Vagina (tissue), 2 donors: ENCODE results near the gene CMTM4. TPM values are rescaled to one million over a fixed set of nuclear protein-coding genes. Genes with fewer than 3 reads are reported as not detected.

ENCODE experiments used
- DNase-seq, 2 donors: peaks; one replicate each; pipeline ENCODE4 v3.0.0-alpha.2; 2017; ENCODE audit errors: extremely low spot score in 2 of 2
- H3K27ac ChIP-seq: fragments of 200-600 bp; sonication (generic); one replicate; pipeline ENCODE4 v1.5.1; 2019
- H3K27me3 ChIP-seq: fragments of 200-600 bp; sonication (generic); one replicate; pipeline ENCODE4 v1.5.1; 2019
- H3K36me3 ChIP-seq, 2 donors: fragments of 200-600 bp; sonication (generic); one replicate each; pipeline ENCODE4 v1.5.1; 2017 to 2019
- H3K4me1 ChIP-seq: fragments of 200-600 bp; sonication (generic); one replicate; pipeline ENCODE4 v1.5.1; 2019
- H3K4me3 ChIP-seq, 2 donors: fragments of 200-600 bp; sonication (generic); 1 replicate in 1 of 2; 2 replicates in 1 of 2; pipeline ENCODE4 v1.5.1; 2016 to 2019
- H3K9me3 ChIP-seq: fragments of 200-600 bp; sonication (generic); one replicate; pipeline ENCODE4 v1.5.1; 2019
- POLR2A ChIP-seq, 2 donors: fragments of 450-650 bp; IDR thresholded peaks; one replicate each; pipeline ENCODE4 v1.6.1; 2017; ENCODE audit warnings: antibody characterized with exemption in 2 of 2, mild to moderate bottlenecking in 2 of 2, moderate library complexity in 2 of 2
- POLR2AphosphoS5 ChIP-seq, 2 donors: sonication (generic); formaldehyde crosslinking; IDR thresholded peaks; one replicate each; pipeline ENCODE4 v1.9.0; 2017; ENCODE audit warnings: antibody characterized with exemption in 2 of 2, mild to moderate bottlenecking in 2 of 2, low read depth in 1 of 2; ENCODE audit not compliant: insufficient read depth in 1 of 2
- intact Hi-C: fragments of 100-400 bp; cut with DNase I; formaldehyde crosslinking; loops from one replicate; pipeline ENCODE4 v1.15.1; 2023
- total RNA-seq: library from RNA; depleted of rRNA; stranded (reverse); fragments of >200 nt; gene quantifications from one replicate; pipeline ENCODE4 v1.2.3, GENCODE V29; 2016
- TF ChIP-seq, protein P1 (sequence below), 3 experiments: fragments of 450-650 bp in 2 of 3; fragments of 200-600 bp in 1 of 3; sonication (generic) in 1 of 3; IDR thresholded peaks; one replicate each; pipeline ENCODE4 v1.5.1; 2017 to 2019; ENCODE audit warnings: antibody characterized with exemption in 3 of 3, mild to moderate bottlenecking in 2 of 3, moderate library complexity in 2 of 3

CMTM4 gene
- total RNA-seq, 1 donor from 2014 or later = 15.7 TPM

DNA sequence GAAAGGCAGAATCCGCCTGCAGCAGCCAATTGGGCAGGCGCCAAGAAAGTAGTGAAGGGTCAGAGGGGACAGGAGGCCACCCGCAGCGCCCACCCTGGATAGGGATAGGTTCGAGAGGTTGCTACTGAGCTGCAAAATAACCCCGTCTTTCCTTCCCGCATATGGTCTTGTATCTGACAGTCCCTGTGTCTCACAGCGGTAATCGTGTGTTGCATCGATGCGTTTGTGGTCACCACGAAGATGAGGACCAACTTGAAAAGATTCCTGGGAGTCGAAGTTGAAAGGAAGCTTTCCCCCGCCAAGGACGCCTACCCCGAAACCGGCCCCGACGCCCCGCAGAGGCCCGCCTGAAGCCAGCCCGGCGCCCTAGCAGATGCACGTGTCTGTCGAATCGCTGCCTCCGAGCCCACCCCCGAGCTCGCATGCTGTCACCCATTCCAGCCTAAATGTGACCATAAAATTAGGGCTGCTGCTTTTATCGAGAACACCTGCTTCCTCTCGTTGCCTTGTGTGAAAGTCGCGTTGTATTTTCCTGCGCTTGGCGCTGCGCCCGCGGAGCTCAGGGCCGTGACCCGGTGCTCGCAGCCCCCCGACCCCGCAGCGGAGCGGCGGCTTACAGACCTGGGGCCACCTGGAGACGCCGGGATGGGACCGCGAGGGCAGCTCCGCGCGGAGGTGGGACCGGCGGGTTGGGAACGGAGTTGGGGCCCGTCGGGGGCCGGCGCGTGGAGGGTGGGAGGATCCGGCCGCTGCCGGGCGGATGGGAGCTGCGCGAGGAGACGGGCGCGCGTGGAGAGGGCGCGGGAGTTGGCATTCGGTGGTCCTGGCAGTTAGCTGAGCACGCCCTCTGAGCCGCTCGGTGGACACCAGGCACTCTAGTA lies 117.7 kb downstream of the CMTM4 start, which contains the start of gene CMTM2:
Gene CMTM2, plus strand, starts transcription at position 813 of the 881 bp plus-strand sequence. CDS start 145 bp downstream, outside the sequence.
- Histone ChIP-seq H3K4me1 (peaks cover 17% of the 10 kb centered on the region), H3K4me3 (peak within 1 kb of the TSS; percentile 25 to 37), H3K9me3 (no peaks in the 10 kb centered on the region), H3K36me3 (no peaks in the 10 kb centered on the region), H3K27me3 (no peaks in the 10 kb centered on the region), H3K27ac (peak within 1 kb of the TSS; percentile 38)
- intact Hi-C loops = no loop called here
- no peak for TF ChIP-seq POLR2A (IDR thresholded peaks at IDR 0.05)
- TF ChIP-seq, protein P1, sequence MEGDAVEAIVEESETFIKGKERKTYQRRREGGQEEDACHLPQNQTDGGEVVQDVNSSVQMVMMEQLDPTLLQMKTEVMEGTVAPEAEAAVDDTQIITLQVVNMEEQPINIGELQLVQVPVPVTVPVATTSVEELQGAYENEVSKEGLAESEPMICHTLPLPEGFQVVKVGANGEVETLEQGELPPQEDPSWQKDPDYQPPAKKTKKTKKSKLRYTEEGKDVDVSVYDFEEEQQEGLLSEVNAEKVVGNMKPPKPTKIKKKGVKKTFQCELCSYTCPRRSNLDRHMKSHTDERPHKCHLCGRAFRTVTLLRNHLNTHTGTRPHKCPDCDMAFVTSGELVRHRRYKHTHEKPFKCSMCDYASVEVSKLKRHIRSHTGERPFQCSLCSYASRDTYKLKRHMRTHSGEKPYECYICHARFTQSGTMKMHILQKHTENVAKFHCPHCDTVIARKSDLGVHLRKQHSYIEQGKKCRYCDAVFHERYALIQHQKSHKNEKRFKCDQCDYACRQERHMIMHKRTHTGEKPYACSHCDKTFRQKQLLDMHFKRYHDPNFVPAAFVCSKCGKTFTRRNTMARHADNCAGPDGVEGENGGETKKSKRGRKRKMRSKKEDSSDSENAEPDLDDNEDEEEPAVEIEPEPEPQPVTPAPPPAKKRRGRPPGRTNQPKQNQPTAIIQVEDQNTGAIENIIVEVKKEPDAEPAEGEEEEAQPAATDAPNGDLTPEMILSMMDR (IDR thresholded peaks at IDR 0.05) = no peak
- TF ChIP-seq POLR2AphosphoS5 (IDR thresholded peaks at IDR 0.05; ENCODE audit: insufficient read depth in 1 of 2, low read depth in 1 of 2) = no peak
- no peak for DNase-seq

DNA sequence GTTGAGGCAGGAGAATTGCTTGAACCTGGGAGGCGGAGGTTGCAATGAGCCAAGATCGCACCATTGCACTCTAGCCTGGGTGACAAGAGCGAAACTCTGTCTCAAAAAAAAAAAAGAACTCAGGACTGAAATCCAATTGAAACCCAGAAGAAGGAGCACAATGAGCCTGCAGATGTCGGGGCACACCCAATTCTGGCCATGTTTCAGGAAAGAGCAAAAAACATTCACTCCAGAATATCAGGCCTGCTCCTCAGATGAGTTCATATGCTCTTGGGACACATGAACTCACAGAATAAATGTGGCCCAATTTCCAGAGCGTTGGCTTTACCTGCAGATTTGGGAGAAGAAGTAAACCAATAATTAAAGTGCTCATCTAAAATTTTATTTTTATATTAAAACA lies 120.2 kb downstream of the CMTM4 start:
- Histone ChIP-seq H3K27ac (no peak overlapping the region), H3K4me3 (no peak overlapping the region), H3K4me1 (peaks cover 17% of the 10 kb centered on the region), H3K9me3 (no peaks in the 10 kb centered on the region), H3K36me3 (no peaks in the 10 kb centered on the region), H3K27me3 (no peaks in the 10 kb centered on the region)
- intact Hi-C loops = no loop called here
- no peak for DNase-seq
- TF ChIP-seq POLR2AphosphoS5 (IDR thresholded peaks at IDR 0.05; ENCODE audit: insufficient read depth in 1 of 2, low read depth in 1 of 2) (no peak), POLR2A (IDR thresholded peaks at IDR 0.05) (no peak)
- TF ChIP-seq, protein P1 (IDR thresholded peaks at IDR 0.05) = no peak

DNA sequence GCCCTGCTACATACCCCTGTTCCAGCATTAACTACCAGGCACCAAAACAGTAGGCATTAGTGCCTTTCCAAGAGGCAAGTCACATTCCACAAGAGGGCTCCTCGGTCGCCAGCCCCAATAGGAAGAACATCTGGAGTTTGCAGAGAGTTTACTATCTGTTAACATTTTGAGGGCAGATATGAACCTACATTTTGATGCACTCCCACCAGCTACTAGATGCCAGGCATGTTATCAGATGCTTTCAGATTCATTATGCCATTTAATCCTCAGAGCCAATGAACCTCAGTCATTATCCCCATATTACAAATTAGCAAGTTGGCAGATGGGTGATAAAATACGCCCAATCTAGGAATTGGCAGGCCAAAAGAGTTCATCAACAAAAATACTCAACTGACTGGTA lies 121.5 kb downstream of the CMTM4 start:
- TF ChIP-seq, protein P1 (IDR thresholded peaks at IDR 0.05) = no peak
- TF ChIP-seq POLR2A (IDR thresholded peaks at IDR 0.05) (no peak), POLR2AphosphoS5 (IDR thresholded peaks at IDR 0.05; ENCODE audit: insufficient read depth in 1 of 2, low read depth in 1 of 2) (no peak)
- H3K27me3 ChIP-seq = no peaks in the 10 kb centered on the region
- intact Hi-C loops = no loop called here
- H3K27ac ChIP-seq = no peak overlapping the region
- H3K9me3 ChIP-seq = no peaks in the 10 kb centered on the region
- H3K36me3 ChIP-seq = no peaks in the 10 kb centered on the region
- no peak overlapping the region for H3K4me3 ChIP-seq
- H3K4me1 ChIP-seq = peaks cover 17% of the 10 kb centered on the region
- no peak for DNase-seq

DNA sequence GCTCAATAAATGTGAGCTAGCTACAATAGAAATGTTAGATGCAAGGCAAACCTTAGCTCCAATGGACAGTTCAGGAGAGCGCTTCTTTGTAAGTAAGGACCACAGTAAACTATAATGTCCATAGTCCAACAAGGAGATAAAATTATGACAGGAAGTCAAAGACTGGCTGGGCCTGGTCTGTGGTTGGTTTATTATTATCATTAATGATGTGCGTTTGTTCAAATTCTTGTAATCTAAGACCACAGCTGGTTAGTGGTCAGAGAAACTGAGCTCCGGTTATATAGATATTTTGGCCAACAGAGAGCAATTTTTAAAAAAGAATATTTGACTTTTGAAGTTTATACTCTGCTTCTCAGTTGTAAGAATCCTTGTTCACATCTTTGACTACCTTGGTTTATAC lies 122.0 kb downstream of the CMTM4 start:
- no peak for DNase-seq
- intact Hi-C loops = no loop called here
- H3K27ac ChIP-seq = no peak overlapping the region
- TF ChIP-seq POLR2AphosphoS5 (IDR thresholded peaks at IDR 0.05; ENCODE audit: insufficient read depth in 1 of 2, low read depth in 1 of 2) (no peak), POLR2A (IDR thresholded peaks at IDR 0.05) (no peak)
- TF ChIP-seq, protein P1 (IDR thresholded peaks at IDR 0.05) = no peak
- H3K4me3 ChIP-seq = no peak overlapping the region
- no peaks in the 10 kb centered on the region for H3K27me3 ChIP-seq
- H3K36me3 ChIP-seq = no peaks in the 10 kb centered on the region
- H3K9me3 ChIP-seq = no peaks in the 10 kb centered on the region
- H3K4me1 ChIP-seq = peaks cover 17% of the 10 kb centered on the region

DNA sequence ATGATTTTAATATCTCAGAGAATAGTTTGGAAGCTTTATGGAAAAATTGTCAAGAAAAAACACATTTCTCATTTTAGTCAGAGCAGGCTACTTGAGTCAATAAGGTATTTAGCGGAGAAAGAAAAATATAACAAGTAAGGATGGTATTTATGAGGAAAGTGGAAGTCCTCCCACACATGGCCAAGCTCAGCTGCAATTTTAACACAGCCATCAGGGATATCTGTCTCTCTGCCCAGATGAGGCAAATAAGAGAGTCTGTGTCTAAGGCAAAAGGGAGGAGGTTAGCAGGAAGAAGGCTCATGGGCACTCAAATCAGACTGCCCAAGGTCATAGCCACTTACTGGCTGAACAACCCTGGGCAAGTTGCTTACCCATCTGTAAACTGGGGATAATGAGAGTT lies 122.5 kb downstream of the CMTM4 start:
- Histone ChIP-seq H3K4me1 (peaks cover 12% of the 10 kb centered on the region), H3K27me3 (no peaks in the 10 kb centered on the region), H3K9me3 (no peaks in the 10 kb centered on the region), H3K27ac (no peak overlapping the region), H3K36me3 (no peaks in the 10 kb centered on the region), H3K4me3 (no peak overlapping the region)
- DNase-seq = no peak
- TF ChIP-seq, protein P1 (IDR thresholded peaks at IDR 0.05) = no peak
- no peak for TF ChIP-seq POLR2A (IDR thresholded peaks at IDR 0.05)
- TF ChIP-seq POLR2AphosphoS5 (IDR thresholded peaks at IDR 0.05; ENCODE audit: insufficient read depth in 1 of 2, low read depth in 1 of 2) = no peak
- intact Hi-C loops = no loop called here
